Activated CD4-positive, alpha-beta T cell treated with anti-CD3 and anti-CD28 coated beads for 4 hours (primary cell): ENCODE data around the gene RNF181.
"Not testable (repeated sequence)": the region's sequence is repeated elsewhere in the genome, so short reads cannot be mapped to it uniquely, and the experiment has no call there.

ENCODE experiments used
- DNase-seq, 2 donors: peaks; one replicate each; pipeline ENCODE4 v3.0.0-alpha.2; 2020

Gene RNF181

DNA sequence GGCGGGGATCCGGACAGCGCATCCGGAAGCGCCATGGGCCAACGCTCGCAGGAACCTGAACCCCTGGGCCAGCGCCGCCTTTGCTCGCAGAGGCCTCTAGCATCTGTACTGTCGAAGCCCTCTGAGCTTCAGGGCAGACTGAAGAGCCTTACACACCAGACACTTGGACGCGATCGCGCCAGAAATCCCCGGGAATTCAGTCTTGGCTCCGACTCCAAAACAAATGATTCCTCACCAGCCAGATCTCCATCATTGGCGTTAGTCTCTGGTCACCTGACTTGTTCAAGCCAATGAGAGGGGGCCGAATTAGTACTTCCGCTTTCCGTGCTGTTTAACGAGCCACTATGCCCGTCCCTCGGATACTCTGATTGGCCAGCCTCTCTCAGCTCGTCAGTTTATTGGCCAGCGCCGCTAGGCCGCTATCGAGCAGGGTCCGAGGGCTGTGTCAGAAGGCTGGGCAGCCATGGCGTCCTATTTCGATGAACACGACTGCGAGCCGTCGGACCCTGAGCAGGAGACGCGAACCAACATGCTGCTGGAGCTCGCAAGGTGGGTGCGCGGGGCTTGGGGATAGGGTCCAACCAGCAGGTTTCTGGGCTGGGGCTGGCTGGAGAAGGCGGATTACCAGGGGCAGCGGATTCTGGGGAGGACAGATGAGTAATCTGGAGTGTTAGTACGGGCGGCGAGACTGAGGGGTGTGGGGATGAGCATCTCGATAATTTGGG lies at the start of gene RNF181:
Gene RNF181 (plus strand): TSS at position 445 of the 725 bp plus-strand sequence. CDS start 19 bp downstream, at position 464.
- DNase-seq, result peak; percentile 85 to 87

- no peak for DNase-seq
Observed at GRCh38 chr2:85545780-85546240, 49.7 kb upstream of the RNF181 start.

- DNase-seq, result no peak
Observed at GRCh38 chr2:85547089-85547858, 48.3 kb upstream of the RNF181 start.

GRCh38 chr2:85547859-85548607 lies 47.5 kb upstream of the RNF181 start:
- no peak for DNase-seq

GRCh38 chr2:85548608-85548900 lies 47.0 kb upstream of the RNF181 start:
- no peak for DNase-seq

DNA sequence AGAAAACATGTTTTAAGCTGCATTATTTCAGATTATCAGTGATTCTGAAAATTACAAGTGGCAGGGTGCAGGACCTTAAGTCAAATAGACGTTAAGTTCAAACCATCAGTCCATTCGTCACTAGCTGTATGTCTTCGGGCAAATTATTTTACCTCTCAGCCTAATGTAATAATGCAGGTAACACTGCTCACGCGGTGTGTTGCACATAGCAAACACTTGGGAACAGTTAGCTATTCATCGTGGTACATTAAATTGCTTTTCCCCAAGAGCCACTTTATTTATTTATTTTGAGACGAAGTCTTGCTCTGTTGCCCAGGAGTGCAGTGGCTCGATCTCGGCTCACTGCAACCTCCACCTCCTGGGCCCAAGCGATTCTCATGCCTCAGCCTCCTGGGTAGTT lies 46.5 kb upstream of the RNF181 start:
- DNase-seq, result no peak

DNA sequence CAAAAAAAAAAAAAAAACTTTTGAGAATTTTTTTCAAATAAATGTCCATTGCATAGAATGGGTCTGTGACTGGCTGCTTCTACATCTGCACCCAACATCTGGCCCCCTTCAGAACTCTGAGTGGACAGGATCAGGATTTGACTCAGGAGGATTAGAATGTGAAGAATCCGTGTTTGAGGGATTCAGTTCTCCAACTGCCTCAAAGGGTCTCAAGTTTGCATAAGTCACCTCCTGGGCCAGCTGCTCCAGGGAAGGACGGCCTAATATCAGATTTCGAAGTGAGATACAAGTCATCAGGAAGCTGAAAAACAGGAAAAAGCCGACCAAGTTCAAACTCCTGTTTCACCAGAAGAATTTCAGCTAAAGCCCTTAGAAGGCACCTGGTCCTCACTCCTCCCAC lies 45.7 kb upstream of the RNF181 start:
- DNase-seq, result no peak

DNA sequence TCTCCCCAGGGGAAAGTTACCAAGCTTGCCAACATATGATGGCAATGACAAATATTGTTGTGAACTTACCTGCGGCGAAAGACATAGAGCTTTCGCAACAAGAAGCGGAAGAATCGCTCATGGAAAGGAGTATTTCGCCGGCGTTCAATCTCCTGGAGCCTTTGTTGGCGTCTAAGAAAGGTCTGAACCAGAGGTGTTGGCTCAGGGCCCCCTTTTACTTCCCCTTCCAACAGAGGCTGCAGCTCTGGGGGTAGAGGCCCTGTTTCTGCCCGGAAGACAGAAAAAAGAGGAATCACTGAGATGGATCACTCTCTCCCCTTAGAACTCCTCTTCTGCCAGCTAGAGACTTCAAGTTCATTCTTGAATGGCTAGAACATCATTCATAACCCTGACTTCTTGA lies 45.1 kb upstream of the RNF181 start:
- DNase-seq, result no peak

- DNase-seq, result peak; percentile 81 to 93
Observed at GRCh38 chr2:85551698-85552678, 43.6 kb upstream of the RNF181 start.

DNA sequence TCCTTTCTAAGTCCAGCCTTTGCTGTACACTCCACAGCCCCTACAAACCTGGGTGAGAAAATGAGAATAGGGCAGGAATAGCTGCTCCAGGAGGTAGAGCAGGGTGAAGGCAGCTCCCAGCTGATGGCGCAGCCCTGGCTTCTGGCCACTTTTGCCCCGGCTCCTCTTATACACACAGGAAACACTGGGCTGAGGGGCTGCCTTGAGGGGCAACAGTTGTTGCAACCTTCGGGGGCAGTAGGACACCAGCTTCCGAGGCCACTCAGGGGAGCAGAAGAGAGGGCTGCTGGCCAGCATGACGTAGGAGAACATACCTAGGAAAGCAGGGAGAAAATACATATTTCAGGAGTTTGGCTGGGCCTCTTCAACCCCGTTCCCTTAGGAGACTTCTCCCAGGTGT lies 42.4 kb upstream of the RNF181 start:
- no peak for DNase-seq

DNA sequence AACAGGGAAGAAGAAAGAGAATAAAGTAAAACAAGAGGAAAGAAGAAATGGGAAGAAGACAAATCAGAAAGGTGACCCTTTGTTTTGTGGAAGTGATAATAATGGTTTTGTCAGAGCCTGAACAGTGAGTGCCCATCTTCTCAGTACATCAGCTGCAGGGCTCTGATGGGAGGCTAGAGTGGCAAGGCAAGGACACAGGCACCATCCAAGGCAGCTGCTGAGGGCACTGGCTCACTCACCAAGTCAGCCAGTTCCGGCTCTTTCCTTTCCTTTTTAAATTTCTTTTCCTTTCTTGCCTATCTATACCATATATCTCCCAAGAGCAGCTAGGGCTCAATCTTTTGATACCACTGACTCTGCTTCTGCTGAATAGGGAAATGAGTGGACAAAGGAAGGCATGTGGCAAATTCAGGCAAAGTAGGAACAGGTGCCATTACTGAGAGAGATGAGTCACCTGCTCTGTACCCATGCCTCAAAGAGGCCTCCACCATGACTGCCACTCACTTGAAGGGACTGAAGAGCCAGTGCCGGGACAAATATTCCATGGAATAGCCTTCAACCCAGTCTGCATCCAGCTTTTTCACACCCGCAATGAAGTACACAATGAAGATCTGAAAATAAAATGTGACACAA lies 40.4 kb upstream of the RNF181 start:
- no peak for DNase-seq

GRCh38 chr2:85557130-85557529 lies 38.4 kb upstream of the RNF181 start:
- DNase-seq, result no peak

DNA sequence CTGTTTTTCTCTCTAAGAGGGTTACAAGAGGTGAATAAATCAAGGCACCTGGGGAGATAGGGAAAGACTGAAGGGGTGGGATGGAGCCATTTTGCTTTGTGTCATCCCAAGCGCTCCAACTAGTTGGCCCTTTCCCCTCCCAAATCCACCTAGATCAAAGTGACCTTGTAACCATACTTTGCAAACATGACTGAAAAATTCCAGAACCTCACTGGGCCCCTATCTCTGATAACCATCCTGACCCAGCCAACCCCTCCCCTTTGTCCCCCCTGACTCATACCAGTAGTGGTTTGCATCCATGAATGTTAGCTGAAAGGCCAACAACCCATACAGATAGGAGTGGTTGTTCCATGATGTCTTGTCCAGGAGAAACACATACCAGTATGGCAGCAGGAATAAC lies 37.4 kb upstream of the RNF181 start:
- DNase-seq, result no peak

GRCh38 chr2:85560403-85560726 lies 35.2 kb upstream of the RNF181 start:
- DNase-seq, result not testable (repeated sequence)

- DNase-seq, result peak in 1 of 2 donors; percentile 38
Observed at GRCh38 chr2:85560812-85561279, 34.7 kb upstream of the RNF181 start.

DNA sequence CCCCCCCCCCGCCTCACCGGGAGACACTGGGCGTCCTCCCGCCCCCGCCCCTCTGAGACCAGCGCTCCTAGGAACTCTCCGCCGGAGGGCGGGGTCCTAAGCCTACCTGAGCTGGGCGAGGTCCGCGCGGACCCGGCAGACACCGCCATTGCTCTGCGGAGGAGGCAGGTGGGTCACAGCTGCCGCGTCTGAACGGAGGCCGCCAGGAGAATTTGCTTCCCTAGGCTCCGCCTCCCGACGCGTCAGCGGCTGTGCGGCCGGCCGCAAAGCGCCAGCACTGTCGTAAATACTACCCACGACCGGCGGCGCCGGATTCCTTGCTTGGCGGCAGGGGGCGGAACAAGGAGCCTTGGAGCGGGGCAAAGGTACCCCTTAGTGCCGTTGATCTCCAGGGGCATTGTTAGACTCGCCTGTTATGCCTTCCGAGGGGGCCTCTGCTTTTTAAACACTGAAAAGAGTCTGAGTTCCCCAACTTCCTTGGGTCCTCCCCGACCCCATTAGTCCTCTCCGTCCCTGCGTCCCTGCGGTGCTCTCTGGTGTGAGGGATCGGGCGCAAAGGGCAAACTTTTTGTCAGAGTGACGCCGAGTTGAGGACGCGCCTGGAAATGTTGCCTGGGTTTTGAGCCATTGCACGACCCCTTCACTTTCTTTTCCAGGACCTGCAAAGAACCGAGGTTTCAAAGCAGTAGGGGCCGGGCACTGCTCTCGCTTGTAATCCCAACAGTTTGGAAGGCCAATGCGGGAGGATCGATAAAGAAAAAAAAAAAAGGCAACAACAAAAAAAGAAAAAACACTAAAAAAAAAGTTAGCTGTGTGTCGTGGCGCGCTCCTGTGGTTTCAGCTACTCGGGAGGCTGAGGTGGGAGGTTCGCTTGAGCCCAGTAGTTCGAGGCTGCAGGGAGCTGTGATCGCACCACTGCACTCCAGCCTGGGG lies 34.0 kb upstream of the RNF181 start, which contains the start of gene GGCX:
Gene GGCX (minus strand): TSS at position 214 of the 933 bp plus-strand sequence. CDS start 65 bp downstream, at position 149.
- peak; percentile 93 to 95 for DNase-seq

DNA sequence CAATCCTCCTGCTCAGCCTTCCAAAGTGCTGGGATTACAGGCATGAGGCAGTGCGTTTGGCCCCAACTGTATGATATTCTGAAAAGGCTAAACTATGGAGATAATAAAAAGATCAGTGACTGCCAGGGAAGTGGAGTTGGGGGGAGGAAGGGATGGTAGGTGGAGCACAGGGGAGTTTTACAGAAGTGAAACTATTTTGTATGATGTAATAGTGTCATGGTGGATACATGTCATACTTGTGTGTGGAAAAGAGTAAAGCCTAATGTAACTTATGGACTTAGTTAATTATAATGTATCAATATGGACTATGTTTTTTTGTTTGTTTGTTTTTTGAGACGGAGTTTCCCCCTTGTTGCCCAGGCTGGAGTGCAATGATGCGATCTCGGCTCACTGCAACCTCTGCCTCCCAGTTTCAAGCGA lies 31.4 kb upstream of the RNF181 start:
- no peak for DNase-seq

GRCh38 chr2:85566265-85566664 lies 29.3 kb upstream of the RNF181 start:
- no peak for DNase-seq

DNA sequence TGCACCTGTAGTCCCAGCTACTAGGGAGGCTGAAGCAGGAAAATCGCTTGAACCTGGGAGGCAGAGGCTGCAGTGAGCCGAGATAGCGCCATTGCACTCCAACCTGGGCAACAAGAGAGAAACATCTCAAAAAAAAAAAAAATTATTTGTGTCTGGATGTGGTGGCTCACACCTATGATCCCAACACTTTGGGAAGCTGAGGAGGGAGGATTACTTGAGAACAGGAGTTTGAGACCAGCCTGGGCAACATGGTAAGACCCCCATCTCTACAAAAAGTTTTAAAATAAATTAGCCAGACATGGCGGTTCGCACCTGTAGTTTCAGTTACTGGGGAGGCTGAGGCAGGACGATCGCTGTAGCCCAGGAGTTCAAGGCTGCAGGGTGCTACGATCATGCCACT lies 19.8 kb upstream of the RNF181 start:
- DNase-seq, result no peak

DNA sequence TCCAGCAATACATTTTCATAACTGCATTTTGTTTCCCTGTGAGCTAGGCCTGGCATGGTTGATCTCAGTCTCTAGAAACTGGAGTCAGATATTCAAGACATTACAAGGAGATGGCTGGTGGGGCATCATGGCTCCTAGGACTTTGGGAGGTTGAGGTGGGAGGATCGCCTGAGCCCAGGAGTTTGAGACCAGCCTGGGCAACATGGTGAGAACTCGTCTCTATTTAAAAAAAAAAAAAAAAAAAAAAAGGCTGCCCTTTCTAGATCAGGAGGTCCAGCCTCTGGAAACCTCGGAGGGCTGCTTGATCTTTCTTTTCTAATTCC lies 18.5 kb upstream of the RNF181 start:
- no peak for DNase-seq
